NB4 (cell line): ENCODE data around the gene TIMP4.

ENCODE experiments used
- CTCF ChIP-seq: IDR thresholded peaks from one replicate; pipeline ENCODE4 v1.5.1; 2012; ENCODE audit warnings: low read depth, low read length
- MAX ChIP-seq: IDR thresholded peaks from 2 replicates; pipeline ENCODE4 v1.6.1; 2011; ENCODE audit warnings: low read depth, low read length
- MYC ChIP-seq: IDR thresholded peaks from 2 replicates; pipeline ENCODE4 v1.6.1; 2011; ENCODE audit warnings: low read depth, low read length
- POLR2A ChIP-seq: IDR thresholded peaks from 2 replicates; pipeline ENCODE4 v1.6.1; 2011; ENCODE audit warnings: mild to moderate bottlenecking; ENCODE audit not compliant: insufficient read length; ENCODE audit errors: extremely low read depth

DNA sequence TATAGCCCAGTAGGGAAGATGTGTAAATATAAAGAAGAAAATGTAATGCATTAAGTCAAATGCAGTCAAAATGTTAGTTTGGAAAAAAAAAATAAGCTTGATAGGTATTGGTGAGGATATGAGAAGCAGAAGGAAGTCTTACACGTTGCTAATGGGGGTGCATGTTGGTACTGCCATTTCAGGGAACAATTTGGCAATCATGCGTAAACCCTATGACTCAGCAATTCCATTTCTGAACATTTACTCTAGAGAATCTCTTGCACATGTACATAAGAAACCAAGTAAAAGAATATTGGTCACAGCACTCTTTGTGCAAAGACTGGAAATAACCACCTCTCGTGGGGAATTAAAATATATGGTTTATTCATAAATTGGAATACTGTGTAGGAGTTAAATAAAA is 35.5 kb upstream of the TIMP4 start:
- TF ChIP-seq CTCF (no peak), POLR2A (no peak), MAX (peak; percentile 62), MYC (peak; percentile 77)
